GM19438 (cell line): ENCODE data around the gene DLL3.

Experiments used
- ATAC-seq: cut with Tn5 transposase; IDR thresholded peaks from one replicate; pipeline ENCODE4 v1.9.1; 2021; ENCODE audit warnings: low read depth; ENCODE audit not compliant: unreplicated experiment

Gene DLL3

DNA sequence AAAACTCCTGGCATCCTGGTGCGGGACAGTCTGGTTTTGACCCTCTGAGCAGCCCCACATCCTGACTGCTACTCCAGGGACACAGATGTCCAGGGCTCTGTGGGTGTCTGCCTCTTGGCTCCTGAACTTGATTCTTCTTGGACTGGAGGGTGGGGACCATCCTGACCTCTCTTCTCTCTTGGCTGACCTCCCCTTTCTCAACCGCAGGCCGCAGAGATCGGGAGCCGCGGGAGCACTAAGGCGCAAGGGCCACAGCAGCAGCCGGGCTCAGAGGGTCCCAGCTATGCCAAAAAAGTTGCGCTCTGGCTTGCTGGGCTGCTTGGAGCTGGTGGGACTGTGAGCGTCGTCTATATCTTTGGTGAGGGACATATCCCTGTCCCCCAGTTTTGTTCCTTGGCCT, 17.1 kb upstream of the DLL3 start:
- no peak for ATAC-seq

- no peak for ATAC-seq
Observed at GRCh38 chr19:39483141-39483540, 15.6 kb upstream of the DLL3 start.

GRCh38 chr19:39489756-39490155, 9.0 kb upstream of the DLL3 start:
- no peak for ATAC-seq

- no peak for ATAC-seq
Observed at GRCh38 chr19:39492225-39492624, 6.5 kb upstream of the DLL3 start.

DNA sequence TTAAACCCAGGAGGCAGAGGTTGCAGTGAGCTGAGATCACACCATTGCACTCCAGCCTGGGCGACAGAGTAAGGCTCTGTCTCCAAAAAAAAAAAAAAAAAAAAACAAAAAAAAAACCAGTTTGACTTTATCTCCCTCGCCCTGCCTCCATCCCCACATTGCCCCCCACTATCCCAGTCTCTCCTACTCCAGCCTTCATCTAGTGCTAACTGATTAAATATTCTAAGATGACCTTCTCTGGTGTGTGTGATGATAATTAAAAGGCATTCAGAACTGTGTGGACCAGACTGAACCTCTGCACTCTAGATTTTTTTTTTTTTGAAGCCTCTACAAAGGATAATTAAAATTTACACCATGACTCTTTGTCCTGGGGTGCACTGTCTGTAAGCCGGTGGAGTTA, 6.0 kb upstream of the DLL3 start:
- no peak for ATAC-seq

DNA sequence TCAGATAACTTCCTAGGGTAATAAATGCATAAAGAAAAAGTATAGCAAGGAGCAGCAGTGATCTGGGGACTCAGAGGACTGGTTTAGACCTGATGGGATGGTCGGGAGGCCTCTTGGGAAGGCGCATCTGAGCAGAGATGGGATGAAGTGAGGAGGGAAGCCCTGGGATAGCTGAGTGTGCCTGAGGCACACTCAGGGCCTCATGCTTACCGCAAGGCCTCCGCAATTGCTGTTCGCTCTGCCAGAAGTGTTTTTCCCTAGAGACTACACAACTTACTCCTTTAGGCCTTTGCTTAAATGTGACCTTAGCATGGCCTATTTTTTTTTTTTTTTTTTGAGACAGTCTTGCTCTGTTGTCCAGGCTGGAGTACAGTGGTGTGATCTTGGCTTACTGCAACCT, 4.1 kb upstream of the DLL3 start:
- ATAC-seq, result no peak

GRCh38 chr19:39496063-39496462, 2.7 kb upstream of the DLL3 start:
- ATAC-seq, result no peak

- ATAC-seq, result no peak
Observed at GRCh38 chr19:39497701-39497995, 1.1 kb upstream of the DLL3 start.

DNA sequence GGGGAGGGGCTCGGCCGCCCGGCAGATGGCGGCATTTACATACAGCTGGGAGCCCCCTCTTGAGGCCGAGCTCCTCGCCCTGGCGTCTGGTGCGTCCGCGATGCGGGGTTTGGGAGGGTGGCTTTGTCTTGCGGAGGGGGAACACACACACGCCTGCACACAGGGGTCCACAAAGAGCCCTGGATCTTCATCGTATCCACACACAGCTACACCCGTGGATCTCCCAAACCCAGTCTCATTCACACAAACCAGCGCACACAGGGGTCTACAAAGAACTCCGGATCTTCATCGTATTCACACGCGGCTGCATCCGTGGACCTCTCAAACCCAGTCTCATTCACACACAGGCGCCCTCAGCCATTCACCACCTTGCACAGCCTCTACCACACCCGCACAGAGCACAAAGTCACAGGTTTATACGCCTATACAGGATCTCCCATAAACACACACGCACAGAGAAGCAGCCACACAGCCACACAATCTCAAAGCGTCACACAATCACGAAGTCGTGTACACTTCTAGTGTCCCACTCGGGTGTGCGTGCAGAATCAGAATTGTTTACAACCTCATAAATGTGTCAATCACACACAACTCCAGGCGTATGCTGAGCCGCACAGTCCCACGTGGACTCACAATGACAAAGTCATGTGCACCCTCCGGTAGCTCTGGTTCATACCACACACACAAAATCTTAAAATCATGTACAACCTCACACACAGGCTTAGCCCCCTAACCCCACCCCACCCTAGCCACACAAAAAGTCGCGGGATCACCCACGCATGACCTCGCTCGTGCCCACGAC, 550 bp upstream of the DLL3 start:
- no peak for ATAC-seq

- ATAC-seq, result no peak
Observed at GRCh38 chr19:39499932-39500331, 1.2 kb downstream of the DLL3 start.

DNA sequence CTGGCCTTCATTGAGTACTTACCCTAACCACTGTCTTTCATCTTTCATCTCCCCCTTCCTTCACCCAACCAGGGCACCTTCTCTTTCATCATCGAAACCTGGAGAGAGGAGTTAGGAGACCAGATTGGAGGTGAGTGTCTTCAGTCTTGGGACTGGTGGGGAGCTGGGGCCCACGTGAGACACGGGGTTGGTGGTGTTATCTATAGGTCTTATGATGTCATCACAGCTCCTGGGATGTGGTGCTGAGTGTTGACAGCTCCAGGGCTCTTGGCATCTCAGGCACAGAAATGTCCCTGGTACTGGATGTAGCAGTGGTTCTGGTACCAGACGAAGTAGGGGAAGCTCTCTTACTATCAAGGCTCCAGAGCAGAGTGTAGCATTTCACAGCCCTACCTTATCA, 1.8 kb downstream of the DLL3 start:
- ATAC-seq, result no peak

DNA sequence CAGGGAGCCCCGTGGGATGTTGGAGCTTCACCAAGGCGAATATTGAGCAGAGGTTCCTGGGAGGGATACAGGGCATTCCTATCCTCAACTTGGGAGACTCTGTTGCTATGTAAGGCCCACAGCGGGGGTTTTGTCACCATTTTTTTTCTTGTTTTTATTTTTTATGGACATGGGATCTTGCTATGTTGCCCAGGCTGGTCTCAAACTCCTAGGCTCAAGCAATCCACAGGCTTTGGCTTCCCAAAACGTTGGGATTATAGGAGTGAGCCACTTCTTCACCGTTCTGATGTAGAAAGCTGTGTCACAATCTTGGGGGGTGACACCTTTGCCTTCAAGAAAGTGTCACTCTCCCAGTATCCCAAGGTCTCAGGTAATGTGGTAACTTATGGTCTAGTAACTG, 2.6 kb downstream of the DLL3 start:
- ATAC-seq, result no peak

- no peak for ATAC-seq
Observed at GRCh38 chr19:39502640-39503417, 4.1 kb downstream of the DLL3 start.

- ATAC-seq, result no peak
Observed at GRCh38 chr19:39506598-39506943, 7.8 kb downstream of the DLL3 start.

GRCh38 chr19:39506944-39507714, 8.4 kb downstream of the DLL3 start:
- no peak for ATAC-seq

- no peak for ATAC-seq
Observed at GRCh38 chr19:39507715-39508364, 9.1 kb downstream of the DLL3 start.

- no peak for ATAC-seq
Observed at GRCh38 chr19:39508629-39509028, 9.9 kb downstream of the DLL3 start.

GRCh38 chr19:39509233-39509632, 10.5 kb downstream of the DLL3 start:
- ATAC-seq, result no peak

- ATAC-seq, result no peak
Observed at GRCh38 chr19:39512988-39513387, 14.2 kb downstream of the DLL3 start.

DNA sequence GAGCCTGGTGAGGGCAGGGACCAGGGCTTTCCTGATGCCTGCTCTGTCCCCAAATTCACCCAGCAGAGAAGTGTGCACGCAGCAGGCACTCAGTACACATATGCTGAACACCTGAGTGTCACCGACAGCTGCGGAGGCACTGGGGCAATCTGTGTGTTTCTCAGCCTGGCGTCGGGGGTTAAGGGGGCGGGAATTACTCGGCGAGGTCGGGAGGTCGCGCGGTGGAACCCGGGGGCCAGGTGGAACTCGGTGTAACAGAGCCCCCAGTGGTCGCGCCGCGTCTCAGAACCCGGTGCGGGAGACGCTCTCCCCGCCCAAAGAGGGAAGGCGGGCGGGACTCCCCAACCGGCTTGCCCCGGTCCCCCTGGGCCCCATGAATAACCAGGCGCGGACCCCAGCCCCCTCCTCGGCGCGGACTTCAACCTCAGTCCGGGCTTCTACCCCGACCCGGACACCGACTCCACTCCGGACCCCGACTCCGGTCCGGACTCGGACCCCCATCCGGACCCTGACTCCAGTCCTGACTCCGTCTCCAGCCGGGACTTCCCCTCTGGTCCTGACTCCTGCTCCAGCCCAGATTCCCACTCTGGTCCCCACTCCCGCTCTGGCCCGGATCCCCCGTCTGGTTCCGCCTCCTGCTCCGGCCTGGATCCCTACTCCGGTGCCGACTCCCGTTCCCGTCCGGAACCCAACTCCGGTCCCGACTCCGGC, 16.2 kb downstream of the DLL3 start, which contains the start of gene SELENOV:
Gene SELENOV, plus strand, starts transcription at position 300 of the 711 bp plus-strand sequence. Its CDS starts 74 bp downstream, at position 374.
- no peak for ATAC-seq
